ENCODE measurements around the gene EVC. TPM values are rescaled to one million over a fixed set of nuclear protein-coding genes. Genes with fewer than 3 reads are reported as not detected.

EVC gene
- total and polyA plus RNA-seq, 2 of the 4 experiments (the other 2 are of a cell fraction), result 16.8 to 18.9 TPM

- Histone ChIP-seq H2AK5ac (ENCODE audit: low read depth, low read length) (no peak overlapping the region), H3K4ac (ENCODE audit: low read depth, low read length) (peak overlapping the region; percentile 10; the same call in 1 of the 2 replicates), H2BK15ac (ENCODE audit: low read depth, low read length) (no peak overlapping the region), H3K27ac (ENCODE audit: insufficient read depth, low read length) (no peak overlapping the region), H3K23ac (ENCODE audit: low read depth, low read length) (no peak overlapping the region), H2BK120ac (ENCODE audit: low read depth, low read length) (no peak overlapping the region), H4K8ac (ENCODE audit: low read depth in 2 of 2, low read length in 2 of 2) (no peak overlapping the region), H3K4me2 (ENCODE audit: low read depth, low read length) (no peak overlapping the region), H2AFZ (replicated peaks; ENCODE audit: low read length, poor library complexity) (no peak overlapping the region), H3K4me3 (ENCODE audit: insufficient read depth, low read depth, low read length) (no peak overlapping the region), H3K79me1 (ENCODE audit: low read depth in 1 of 2, low read length in 2 of 2) (peaks cover 37 to 80% of the 10 kb centered on the region in 2 experiments), H3K18ac (ENCODE audit: low read depth, low read length) (no peak overlapping the region), H2BK20ac (ENCODE audit: low read depth, low read length) (no peak overlapping the region), H4K5ac (ENCODE audit: low read depth, low read length) (no peak overlapping the region), H3K9me1 (ENCODE audit: insufficient read depth, low read length) (peaks cover 30% of the 10 kb centered on the region), H3K9ac (ENCODE audit: low read depth, low read length) (no peak overlapping the region), H3K9me3 (ENCODE audit: control insufficient read depth, insufficient read depth, low read length) (peaks cover 3% of the 10 kb centered on the region; the same call in 1 of the 2 replicates), H3K14ac (replicated peaks; ENCODE audit: low read depth, low read length) (no peak overlapping the region; the same call in 1 of the 2 replicates), H2BK5ac (ENCODE audit: low read depth, low read length, poor library complexity, severe bottlenecking) (no peak overlapping the region), H3K4me1 (ENCODE audit: control insufficient read depth, insufficient read depth, low read length) (peaks cover 21% of the 10 kb centered on the region), H3K36me3 (ENCODE audit: control insufficient read depth, insufficient read depth, low read length) (peaks cover 14% of the 10 kb centered on the region), H4K20me1 (ENCODE audit: insufficient read depth, low read length) (peaks cover 66% of the 10 kb centered on the region), H3K27me3 (ENCODE audit: control insufficient read depth, insufficient read depth, low read length) (no peaks in the 10 kb centered on the region), H3K56ac (ENCODE audit: extremely low read depth, insufficient read depth, low read length) (no peak overlapping the region), H4K91ac (ENCODE audit: insufficient read depth, low read depth, low read length) (no peak overlapping the region), H2AK9ac (replicated peaks; ENCODE audit: low read depth, low read length, poor library complexity) (peak overlapping the region; percentile 10)
- no peak for DNase-seq
- no peak for ATAC-seq (ENCODE audit: low read depth)
- CTCF ChIA-PET, result no interaction called here
- in situ Hi-C loops (cut with MboI; ENCODE audit: low sequenced_read_pairs) (no loop called here), intact Hi-C loops (cut with micrococcal nuclease) (no loop called here), dilution Hi-C loops (cut with HindIII; ENCODE audit: low sequenced_read_pairs, unreplicated experiment) (no loop called here)
- TF ChIP-seq RCOR1 (IDR thresholded peaks at IDR 0.05; ENCODE audit: insufficient replicate concordance, low read length), result no peak
- no peak for TF ChIP-seq CEBPB (IDR thresholded peaks at IDR 0.05; ENCODE audit: low read depth, low read length)
- no peak for TF ChIP-seq USF2 (IDR thresholded peaks at IDR 0.05; ENCODE audit: low read depth, low read length)
- TF ChIP-seq MAZ (IDR thresholded peaks at IDR 0.05; ENCODE audit: borderline replicate concordance, low read depth, low read length), result no peak
- TF ChIP-seq RAD21 (IDR thresholded peaks at IDR 0.05; ENCODE audit: low read length), result no peak
- TF ChIP-seq MAFK (IDR thresholded peaks at IDR 0.05; ENCODE audit: low read depth, low read length), result no peak
- TF ChIP-seq SMC3 (IDR thresholded peaks at IDR 0.05; ENCODE audit: low read depth, low read length), result no peak
- no peak for TF ChIP-seq MXI1 (IDR thresholded peaks at IDR 0.05; ENCODE audit: borderline replicate concordance, low read depth, low read length)
- no peak for TF ChIP-seq CHD1 (IDR thresholded peaks at IDR 0.05; ENCODE audit: low read depth, low read length)
- TF ChIP-seq BHLHE40 (IDR thresholded peaks at IDR 0.05; ENCODE audit: low read depth, low read length), result no peak
- no peak for TF ChIP-seq POLR2A (IDR thresholded peaks at IDR 0.05; ENCODE audit: low read depth, low read length)
- no peak for TF ChIP-seq NFE2L2 (IDR thresholded peaks at IDR 0.05; ENCODE audit: low read depth, low read length)
- no peak for TF ChIP-seq RFX5 (IDR thresholded peaks at IDR 0.05; ENCODE audit: low read depth, low read length)
- POLR2A ChIA-PET (ENCODE audit: unreplicated experiment), result no interaction called here
- BruUV-seq (replicated peaks), result no TSS peak
- 100% methylated on average over 1 of the region's 4 CpGs; no CpG with 5 or more reads in 1 of the 2 experiments for WGBS, 2 experiments (ENCODE audit: extremely low coverage in 2 of 2, insufficient read length in 1 of 2)
Observed at GRCh38 chr4:5717449-5718158, 6.6 kb downstream of the EVC start.

All from IMR-90 (cell line).